ENCODE results near the gene SLC26A8.

GRCh38 chr6:35969646-35970045, 54.8 kb downstream of the SLC26A8 start:
- TF ChIP-seq CTCF (conservative IDR thresholded peaks at IDR 0.05 in 1 of 2, IDR thresholded peaks at IDR 0.05 in 1 of 2; ENCODE audit: extremely low read depth in 1 of 2, insufficient read depth in 1 of 2, low read depth in 1 of 2, low read length in 2 of 2) (no peak), EZH2 (IDR thresholded peaks at IDR 0.05; ENCODE audit: borderline replicate concordance, low read length) (no peak)
